Endothelial cell (in vitro differentiated cells): ENCODE data around the gene CSPG5. TPM values are rescaled to one million over a fixed set of nuclear protein-coding genes. Genes with fewer than 3 reads are reported as not detected.

Experiments used
- DNase-seq: peaks from one replicate; pipeline ENCODE4 v3.0.0; 2021; ENCODE audit warnings: low spot score
- H3K27ac Mint-ChIP-seq: one replicate; pipeline ENCODE4 v1.8.0; 2021; ENCODE audit warnings: mixed read lengths, inconsistent platforms; ENCODE audit not compliant: unreplicated experiment
- H3K27me3 Mint-ChIP-seq: one replicate; pipeline ENCODE4 v1.8.0; 2021; ENCODE audit warnings: mild to moderate bottlenecking, moderate library complexity, mixed read lengths, inconsistent platforms; ENCODE audit not compliant: unreplicated experiment
- H3K36me3 Mint-ChIP-seq: one replicate; pipeline ENCODE4 v1.8.0; 2021; ENCODE audit warnings: mild to moderate bottlenecking, low read depth, mixed read lengths, inconsistent platforms; ENCODE audit not compliant: unreplicated experiment
- H3K4me1 Mint-ChIP-seq: one replicate; pipeline ENCODE4 v1.8.0; 2021; ENCODE audit warnings: mild to moderate bottlenecking, mixed read lengths, inconsistent platforms; ENCODE audit not compliant: unreplicated experiment
- H3K4me3 Mint-ChIP-seq: one replicate; pipeline ENCODE4 v1.8.0; 2021; ENCODE audit warnings: mild to moderate bottlenecking, mixed read lengths, inconsistent platforms; ENCODE audit not compliant: unreplicated experiment
- H3K9me3 Mint-ChIP-seq: one replicate; pipeline ENCODE4 v1.8.0; 2021; ENCODE audit warnings: mixed read lengths, inconsistent platforms; ENCODE audit not compliant: unreplicated experiment
- total RNA-seq: library from RNA; stranded (reverse); fragmentation: NEBNext Ultra II Directional; extraction: Animal tissue kit (Norgen Biotek cat#: 25700); gene quantifications from one replicate; pipeline ENCODE4 v1.2.1, GENCODE V29; 2021; ENCODE audit not compliant: unreplicated experiment
- TF ChIP-seq, protein P1 (sequence below): fragments of 200-600 bp; sonication (generic); IDR thresholded peaks from one replicate; pipeline ENCODE4 v1.5.0; 2021; ENCODE audit warnings: antibody characterized with exemption; ENCODE audit not compliant: unreplicated experiment

The CSPG5 gene
- total RNA-seq, 1 donor from 2014 or later = 0.23 TPM

DNA sequence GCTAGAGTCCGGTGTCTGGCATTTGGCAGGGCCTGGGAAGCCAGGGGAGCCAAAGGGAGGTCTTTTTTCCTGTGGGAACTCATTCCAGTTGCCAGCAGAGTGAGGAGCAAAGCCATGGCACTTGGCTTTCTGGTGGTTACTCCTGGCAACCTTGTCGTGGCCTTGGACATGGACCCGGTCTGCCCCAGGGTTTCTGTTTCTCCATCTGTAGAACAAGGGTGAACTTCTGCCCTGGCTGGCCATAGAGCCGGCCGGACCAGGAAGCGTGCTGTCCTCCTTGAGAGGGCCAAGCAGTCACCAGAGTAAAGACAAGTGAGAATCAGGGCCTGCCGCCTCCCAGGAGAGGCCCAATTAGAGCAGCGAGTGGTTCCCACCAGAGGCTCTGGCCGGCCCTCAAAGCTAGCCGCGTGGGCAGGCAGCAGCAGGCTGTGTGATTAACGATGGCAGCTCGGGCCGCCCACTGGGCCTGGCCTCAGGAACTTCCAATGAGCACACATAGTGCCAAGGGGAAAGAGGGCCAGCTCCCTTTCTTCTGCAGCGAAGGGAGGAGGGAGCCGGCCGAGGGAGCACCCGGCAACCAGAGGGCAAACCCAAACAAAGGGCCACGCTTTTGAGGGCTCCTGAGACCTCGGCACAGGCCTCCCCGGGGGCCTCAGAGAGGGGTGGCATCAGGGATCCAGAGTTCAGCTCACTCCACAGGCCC lies 36.0 kb downstream of the CSPG5 start:
- TF ChIP-seq, protein P1, sequence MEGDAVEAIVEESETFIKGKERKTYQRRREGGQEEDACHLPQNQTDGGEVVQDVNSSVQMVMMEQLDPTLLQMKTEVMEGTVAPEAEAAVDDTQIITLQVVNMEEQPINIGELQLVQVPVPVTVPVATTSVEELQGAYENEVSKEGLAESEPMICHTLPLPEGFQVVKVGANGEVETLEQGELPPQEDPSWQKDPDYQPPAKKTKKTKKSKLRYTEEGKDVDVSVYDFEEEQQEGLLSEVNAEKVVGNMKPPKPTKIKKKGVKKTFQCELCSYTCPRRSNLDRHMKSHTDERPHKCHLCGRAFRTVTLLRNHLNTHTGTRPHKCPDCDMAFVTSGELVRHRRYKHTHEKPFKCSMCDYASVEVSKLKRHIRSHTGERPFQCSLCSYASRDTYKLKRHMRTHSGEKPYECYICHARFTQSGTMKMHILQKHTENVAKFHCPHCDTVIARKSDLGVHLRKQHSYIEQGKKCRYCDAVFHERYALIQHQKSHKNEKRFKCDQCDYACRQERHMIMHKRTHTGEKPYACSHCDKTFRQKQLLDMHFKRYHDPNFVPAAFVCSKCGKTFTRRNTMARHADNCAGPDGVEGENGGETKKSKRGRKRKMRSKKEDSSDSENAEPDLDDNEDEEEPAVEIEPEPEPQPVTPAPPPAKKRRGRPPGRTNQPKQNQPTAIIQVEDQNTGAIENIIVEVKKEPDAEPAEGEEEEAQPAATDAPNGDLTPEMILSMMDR = no peak
- no peak overlapping the region for H3K27ac Mint-ChIP-seq
- peaks cover 8% of the 10 kb centered on the region for H3K36me3 Mint-ChIP-seq
- peaks cover 3% of the 10 kb centered on the region for H3K27me3 Mint-ChIP-seq
- no peaks in the 10 kb centered on the region for H3K9me3 Mint-ChIP-seq
- no peak for DNase-seq
- no peak overlapping the region for H3K4me3 Mint-ChIP-seq
- no peaks in the 10 kb centered on the region for H3K4me1 Mint-ChIP-seq

DNA sequence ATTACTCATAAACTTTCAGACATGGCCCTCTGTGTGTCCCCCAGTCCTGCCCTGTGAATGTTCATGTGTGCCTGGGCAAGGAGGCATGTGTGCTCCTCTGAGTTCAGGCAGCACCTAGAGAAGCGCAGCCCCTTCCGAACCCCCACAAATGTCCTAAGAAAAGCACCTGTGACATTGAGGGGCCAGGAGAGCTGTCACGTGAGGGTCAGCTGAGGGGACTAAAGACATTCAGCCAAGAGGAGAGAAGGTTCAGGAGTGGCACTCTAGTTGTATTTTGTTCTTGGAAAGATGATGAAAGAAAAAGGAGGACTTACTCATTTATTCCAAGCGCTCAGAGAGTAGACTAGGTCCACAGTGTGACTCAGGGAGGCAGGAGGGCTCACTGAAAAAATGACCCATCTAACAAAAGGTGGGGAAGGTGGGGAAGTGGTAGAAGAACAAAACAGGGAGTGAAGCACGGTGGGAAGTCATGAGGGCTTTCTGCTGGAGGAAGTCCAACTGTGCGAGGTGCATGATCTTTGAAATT lies 37.0 kb downstream of the CSPG5 start:
- peaks cover 8% of the 10 kb centered on the region for H3K36me3 Mint-ChIP-seq
- no peak overlapping the region for H3K27ac Mint-ChIP-seq
- H3K4me3 Mint-ChIP-seq = no peak overlapping the region
- TF ChIP-seq, protein P1 = no peak
- peaks cover 3% of the 10 kb centered on the region for H3K27me3 Mint-ChIP-seq
- no peak for DNase-seq
- H3K9me3 Mint-ChIP-seq = no peaks in the 10 kb centered on the region
- H3K4me1 Mint-ChIP-seq = no peaks in the 10 kb centered on the region

DNA sequence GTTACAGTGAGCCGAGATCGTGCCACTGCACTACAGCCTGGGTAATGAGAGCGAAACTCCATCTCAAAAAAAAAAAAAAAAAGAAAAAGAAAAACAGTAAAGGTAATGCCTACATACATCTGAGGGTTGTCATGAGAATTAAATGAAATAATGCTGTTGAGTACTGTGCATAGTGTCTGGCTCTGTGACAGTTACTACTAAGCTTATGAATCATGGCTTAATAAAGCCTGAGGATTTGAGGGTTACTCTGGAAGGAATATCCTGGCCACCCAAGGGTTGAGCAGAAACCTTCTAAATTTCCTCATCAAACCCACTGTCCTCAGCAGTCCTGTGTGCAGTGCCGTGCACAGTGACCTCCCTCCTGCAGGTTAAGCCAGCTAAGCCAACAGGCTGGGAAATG lies 38.4 kb downstream of the CSPG5 start:
- H3K4me1 Mint-ChIP-seq = no peaks in the 10 kb centered on the region
- peaks cover 3% of the 10 kb centered on the region for H3K27me3 Mint-ChIP-seq
- H3K36me3 Mint-ChIP-seq = peaks cover 8% of the 10 kb centered on the region
- no peak overlapping the region for H3K4me3 Mint-ChIP-seq
- TF ChIP-seq, protein P1 = no peak
- H3K27ac Mint-ChIP-seq = no peak overlapping the region
- DNase-seq = no peak
- H3K9me3 Mint-ChIP-seq = no peaks in the 10 kb centered on the region

DNA sequence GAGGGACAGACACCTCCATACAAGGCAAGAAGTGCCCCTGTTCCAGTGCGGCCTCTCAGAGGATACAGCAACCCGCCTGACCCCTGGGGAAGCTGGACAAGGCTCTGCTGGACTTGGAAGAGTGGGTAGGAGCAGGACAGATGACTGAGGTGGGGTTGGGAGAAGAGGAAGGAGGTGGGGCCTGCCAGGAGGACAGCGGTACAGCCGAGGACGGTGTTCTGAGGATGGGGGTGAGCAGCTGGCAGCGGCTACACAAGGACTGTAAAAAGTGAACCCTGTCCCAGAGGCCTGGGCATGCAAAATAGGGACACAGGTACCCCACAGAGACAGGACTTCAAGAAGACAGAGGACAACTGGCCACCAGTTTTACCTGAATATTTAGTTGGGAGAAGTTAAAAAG lies 41.7 kb downstream of the CSPG5 start:
- H3K36me3 Mint-ChIP-seq = peaks cover 11% of the 10 kb centered on the region

More for the DNA sequence above, 41.7 kb downstream of the CSPG5 start:
- Mint-ChIP-seq H3K9me3 (no peaks in the 10 kb centered on the region), H3K4me1 (no peaks in the 10 kb centered on the region), H3K27me3 (peaks cover 5% of the 10 kb centered on the region), H3K4me3 (no peak overlapping the region), H3K27ac (no peak overlapping the region)
- DNase-seq = no peak
- TF ChIP-seq, protein P1 = no peak
